Thoracic aorta (tissue), 2 donors: ENCODE measurements around the gene AMOTL1. TPM values are rescaled to one million over a fixed set of nuclear protein-coding genes. Genes with fewer than 3 reads are reported as not detected.

ENCODE experiments used
- ATAC-seq: fragments of 150-250 bp; one replicate; pipeline ENCODE4 v1.8.0; 2017; ENCODE audit warnings: low read depth; ENCODE audit not compliant: insufficient number of reproducible peaks, low FRiP score
- DNase-seq: peaks from one replicate; pipeline ENCODE4 v3.0.0-alpha.2; 2020; ENCODE audit warnings: low spot score
- H3K27ac ChIP-seq, 2 donors: fragments of 200-600 bp; sonication (generic); 1 replicate in 1 of 2; 2 replicates in 1 of 2; pipeline ENCODE4 v1.5.1; 2016; ENCODE audit warnings: mild to moderate bottlenecking in 2 of 2, moderate library complexity in 2 of 2
- H3K27me3 ChIP-seq: fragments of 200-600 bp; sonication (generic); replicated peaks from 2 replicates; pipeline ENCODE4 v1.6.0; 2016; ENCODE audit warnings: mild to moderate bottlenecking; ENCODE audit not compliant: insufficient read depth
- H3K36me3 ChIP-seq: fragments of 200-600 bp; sonication (generic); one replicate; pipeline ENCODE4 v1.5.1; 2016
- H3K4me1 ChIP-seq, 2 donors: fragments of 200-600 bp; sonication (generic); 1 replicate in 1 of 2; 2 replicates in 1 of 2; pipeline versions ENCODE4 v1.5.1 to v1.6.0; 2016; ENCODE audit warnings: low read depth in 2 of 2, mild to moderate bottlenecking in 1 of 2; ENCODE audit not compliant: control insufficient read depth in 1 of 2
- H3K4me3 ChIP-seq: fragments of 200-600 bp; sonication (generic); 2 replicates; pipeline ENCODE4 v1.5.1; 2016; ENCODE audit warnings: mild to moderate bottlenecking
- H3K9me3 ChIP-seq: fragments of 200-600 bp; sonication (generic); 2 replicates; pipeline ENCODE4 v1.5.1; 2016
- total RNA-seq, 2 donors: library from RNA; depleted of rRNA; stranded (reverse); fragments of >200 nt; gene quantifications; one replicate each; pipeline versions ENCODE4 v1.1.0 to v1.2.3, GENCODE V29; 2016
- TF ChIP-seq, protein P1 (sequence below): fragments of 200-600 bp; sonication (generic); IDR thresholded peaks from one replicate; pipeline ENCODE4 v1.5.1; 2019; ENCODE audit warnings: antibody characterized with exemption

Gene AMOTL1
- total RNA-seq, 2 donors from 2014 or later: 64.2 to 89.5 TPM

DNA sequence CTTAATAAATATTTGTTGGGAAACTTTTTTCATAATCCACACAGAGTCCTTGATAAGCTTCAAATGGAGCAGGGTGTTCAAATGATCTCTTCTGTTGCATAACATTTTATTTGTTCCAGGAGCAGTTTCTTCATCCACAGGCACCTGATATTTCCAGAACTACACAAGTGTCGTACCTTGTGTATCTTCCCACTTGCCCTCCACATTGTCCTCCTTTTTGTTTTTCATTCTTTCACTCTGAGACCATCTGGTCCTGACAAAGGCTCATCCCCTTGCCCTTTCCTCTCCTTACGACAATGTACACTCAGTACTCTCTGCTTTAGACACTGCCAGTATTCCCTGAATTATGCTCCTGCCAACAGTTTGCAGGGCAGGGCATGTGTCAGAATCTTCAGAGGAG is 5.2 kb upstream of the AMOTL1 start:
- Histone ChIP-seq H3K9me3 (no peaks in the 10 kb centered on the region), H3K27ac (no peak overlapping the region), H3K4me3 (no peak overlapping the region), H3K36me3 (no peaks in the 10 kb centered on the region), H3K27me3 (no peaks in the 10 kb centered on the region), H3K4me1 (no peaks in the 10 kb centered on the region)
- ATAC-seq (no peak), DNase-seq (no peak)
- TF ChIP-seq, protein P1, sequence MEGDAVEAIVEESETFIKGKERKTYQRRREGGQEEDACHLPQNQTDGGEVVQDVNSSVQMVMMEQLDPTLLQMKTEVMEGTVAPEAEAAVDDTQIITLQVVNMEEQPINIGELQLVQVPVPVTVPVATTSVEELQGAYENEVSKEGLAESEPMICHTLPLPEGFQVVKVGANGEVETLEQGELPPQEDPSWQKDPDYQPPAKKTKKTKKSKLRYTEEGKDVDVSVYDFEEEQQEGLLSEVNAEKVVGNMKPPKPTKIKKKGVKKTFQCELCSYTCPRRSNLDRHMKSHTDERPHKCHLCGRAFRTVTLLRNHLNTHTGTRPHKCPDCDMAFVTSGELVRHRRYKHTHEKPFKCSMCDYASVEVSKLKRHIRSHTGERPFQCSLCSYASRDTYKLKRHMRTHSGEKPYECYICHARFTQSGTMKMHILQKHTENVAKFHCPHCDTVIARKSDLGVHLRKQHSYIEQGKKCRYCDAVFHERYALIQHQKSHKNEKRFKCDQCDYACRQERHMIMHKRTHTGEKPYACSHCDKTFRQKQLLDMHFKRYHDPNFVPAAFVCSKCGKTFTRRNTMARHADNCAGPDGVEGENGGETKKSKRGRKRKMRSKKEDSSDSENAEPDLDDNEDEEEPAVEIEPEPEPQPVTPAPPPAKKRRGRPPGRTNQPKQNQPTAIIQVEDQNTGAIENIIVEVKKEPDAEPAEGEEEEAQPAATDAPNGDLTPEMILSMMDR: no peak

DNA sequence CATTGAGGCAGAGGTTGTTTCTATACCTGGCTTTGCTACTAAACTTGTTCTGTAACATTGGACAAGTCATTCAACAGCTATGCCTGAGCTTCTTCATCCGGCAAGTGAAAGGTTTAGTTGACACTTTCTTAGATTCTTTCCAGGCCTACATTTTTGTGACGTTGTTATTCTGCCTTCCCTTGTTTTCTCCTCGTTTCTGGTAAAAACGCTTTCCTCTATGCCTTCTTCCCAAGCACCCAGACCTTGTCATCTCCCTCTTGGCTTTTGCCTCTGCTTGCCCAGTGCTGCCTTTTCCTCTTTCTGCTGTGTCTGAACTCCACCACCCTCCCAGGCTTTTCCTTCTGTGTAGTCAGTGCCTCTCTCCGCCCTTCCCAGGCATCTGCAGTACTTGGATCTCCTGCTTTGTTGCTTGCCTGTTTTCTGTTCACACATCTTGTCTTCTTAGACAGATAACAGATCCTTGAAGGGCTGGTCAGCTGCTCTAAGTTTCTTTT is 1.4 kb upstream of the AMOTL1 start:
- Histone ChIP-seq H3K4me3 (no peak overlapping the region), H3K27me3 (no peaks in the 10 kb centered on the region), H3K9me3 (no peaks in the 10 kb centered on the region), H3K27ac (peak overlapping the region; percentile 88 to 92), H3K4me1 (peaks cover 7 to 23% of the 10 kb centered on the region in 2 donors), H3K36me3 (no peaks in the 10 kb centered on the region)
- TF ChIP-seq, protein P1: no peak
- no peak for ATAC-seq
- no peak for DNase-seq

DNA sequence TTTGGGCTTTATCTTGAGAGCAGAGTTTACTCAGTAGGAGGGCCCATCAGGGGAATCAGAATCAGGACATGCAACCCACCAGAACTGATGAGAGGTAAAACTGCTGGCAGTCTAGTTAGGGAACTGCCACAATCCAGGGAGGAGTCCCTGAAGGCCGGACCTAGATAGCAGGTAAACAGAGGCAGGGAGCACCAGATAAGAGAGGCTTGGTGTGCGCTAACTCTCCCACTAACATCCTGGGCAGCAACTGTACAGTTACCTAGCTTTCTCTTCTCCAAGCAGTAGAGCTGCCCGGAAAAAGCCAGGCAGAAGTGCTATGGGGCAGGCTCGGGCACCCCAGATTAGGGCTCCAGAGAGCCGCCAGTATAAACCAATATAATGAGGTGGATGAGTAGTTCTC is 865 bp upstream of the AMOTL1 start:
- DNase-seq (no peak), ATAC-seq (no peak)
- no peaks in the 10 kb centered on the region for H3K36me3 ChIP-seq
- H3K27me3 ChIP-seq: no peaks in the 10 kb centered on the region
- H3K27ac ChIP-seq: peak overlapping the region; percentile 88 to 92
- TF ChIP-seq, protein P1: no peak
- peak overlapping the region; percentile 92 for H3K4me3 ChIP-seq
- H3K9me3 ChIP-seq: no peaks in the 10 kb centered on the region
- peaks cover 10 to 25% of the 10 kb centered on the region in 2 donors for H3K4me1 ChIP-seq

DNA sequence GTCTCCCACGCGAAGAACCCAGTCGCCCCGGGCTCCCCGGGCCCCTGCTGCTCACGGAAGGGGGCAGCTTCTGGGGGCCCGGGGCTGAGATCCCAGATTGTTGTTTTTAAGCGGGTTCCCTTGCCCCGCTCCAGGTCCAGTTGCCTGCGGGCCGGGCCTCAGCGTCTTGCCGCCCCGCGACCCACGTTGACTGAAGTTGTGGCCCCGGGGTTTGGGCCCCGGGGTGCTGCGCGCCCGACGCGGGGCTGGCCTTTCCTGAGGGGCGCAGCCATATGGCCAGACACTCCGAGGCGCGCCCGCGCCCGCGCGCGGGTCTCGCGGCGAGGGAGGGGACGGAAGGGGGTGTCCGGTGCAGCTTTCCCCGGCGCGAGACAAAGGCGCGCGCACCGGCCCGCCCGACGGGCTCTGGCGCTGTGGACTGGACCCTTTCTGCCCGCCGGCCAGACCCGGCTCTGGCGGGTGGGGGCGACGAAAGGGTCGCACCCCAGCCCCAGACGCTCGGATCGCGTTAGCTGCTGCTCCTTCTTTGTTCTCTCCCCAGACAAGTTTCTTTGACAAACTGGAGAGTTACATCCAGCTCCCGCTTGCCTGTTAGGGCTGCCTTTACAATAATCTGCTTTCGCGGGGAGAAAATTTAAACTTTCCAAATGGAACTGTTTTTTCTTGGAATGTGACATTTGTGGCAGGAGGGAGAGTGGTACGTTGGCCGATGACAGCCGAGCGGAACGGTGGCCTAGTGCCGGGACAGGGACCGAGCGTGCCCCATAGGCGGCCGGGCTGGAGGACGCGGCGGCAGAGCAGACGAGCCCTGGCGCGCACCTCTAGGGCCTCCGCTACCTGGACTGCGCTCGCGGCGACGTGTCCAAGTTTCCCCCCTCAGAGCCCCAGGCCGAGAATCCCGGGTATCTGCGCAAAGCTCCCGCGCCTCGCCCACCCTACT is 716 bp downstream of the AMOTL1 start:
- peak overlapping the region; percentile 92 for H3K4me3 ChIP-seq
- no peaks in the 10 kb centered on the region for H3K9me3 ChIP-seq
- H3K27me3 ChIP-seq: no peaks in the 10 kb centered on the region
- TF ChIP-seq, protein P1: no peak
- DNase-seq: no peak
- no peaks in the 10 kb centered on the region for H3K36me3 ChIP-seq
- H3K4me1 ChIP-seq: peaks cover 10 to 33% of the 10 kb centered on the region in 2 donors
- no peak for ATAC-seq
- peak overlapping the region; percentile 88 to 92 for H3K27ac ChIP-seq

DNA sequence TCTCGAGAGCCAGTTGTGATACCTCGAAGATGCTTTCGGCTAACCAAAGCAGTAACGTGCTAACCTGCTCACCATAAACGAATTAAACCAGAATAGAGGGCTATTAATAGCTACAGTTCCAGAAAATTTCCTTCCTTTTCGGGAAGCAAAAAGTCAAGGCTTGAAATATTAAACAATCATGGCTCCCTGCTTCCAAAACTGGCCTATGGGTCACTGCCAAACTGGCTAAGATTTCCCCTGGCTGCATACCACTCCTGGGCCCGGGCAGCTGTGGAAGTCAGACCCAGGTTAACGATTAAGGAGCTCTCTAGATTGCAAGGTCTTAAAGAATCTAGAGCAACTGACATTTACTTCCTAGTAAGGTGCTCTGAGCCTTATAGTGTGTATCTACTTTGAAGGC is 1.7 kb downstream of the AMOTL1 start:
- DNase-seq: no peak
- ATAC-seq: no peak
- TF ChIP-seq, protein P1: no peak
- H3K36me3 ChIP-seq: no peaks in the 10 kb centered on the region
- no peaks in the 10 kb centered on the region for H3K9me3 ChIP-seq
- H3K4me1 ChIP-seq: peaks cover 12 to 43% of the 10 kb centered on the region in 2 donors
- H3K27ac ChIP-seq: peak overlapping the region; percentile 88 to 92
- H3K4me3 ChIP-seq: peak overlapping the region; percentile 92
- H3K27me3 ChIP-seq: no peaks in the 10 kb centered on the region
